HepG2 (cell line): ENCODE measurements around the gene KRTAP9-3.

Experiments
- BHLHE40 ChIP-seq: IDR thresholded peaks from 2 replicates; pipeline ENCODE4 v1.6.1; 2011; ENCODE audit warnings: low read length, improper control_type of control experiment
- CEBPB ChIP-seq: IDR thresholded peaks from 2 replicates; pipeline ENCODE4 v1.6.1; 2011; ENCODE audit warnings: low read depth, low read length, improper control_type of control experiment, borderline replicate concordance
- CTCF ChIP-seq: sonication (generic); formaldehyde crosslinking; IDR thresholded peaks from 2 replicates; pipeline ENCODE4 v1.5.0; 2020; ENCODE audit warnings: mild to moderate bottlenecking, missing genetic modification reagents, moderate library complexity
- POLR2A ChIP-seq, 2 experiments: IDR thresholded peaks; 2 replicates each; pipeline ENCODE4 v1.6.1; 2011; ENCODE audit warnings: low read depth in 2 of 2, low read length in 2 of 2, mild to moderate bottlenecking in 1 of 2, moderate library complexity in 1 of 2; ENCODE audit not compliant: insufficient read depth in 1 of 2
- RBM39 ChIP-seq: fragments of 200-400 bp; formaldehyde crosslinking; IDR thresholded peaks from one replicate; pipeline ENCODE4 v1.6.1; 2018; ENCODE audit warnings: antibody characterized with exemption, mild to moderate bottlenecking, low read depth, low read length; ENCODE audit not compliant: poor library complexity, severe bottlenecking
- SMC3 ChIP-seq: IDR thresholded peaks from 2 replicates; pipeline ENCODE4 v1.6.1; 2011; ENCODE audit warnings: low read length, improper control_type of control experiment
- ZC3H13 ChIP-seq: sonication (generic); formaldehyde crosslinking; IDR thresholded peaks from 2 replicates; pipeline ENCODE4 v1.8.1; 2023; ENCODE audit warnings: mild to moderate bottlenecking, missing genetic modification reagents, moderate library complexity
- ZKSCAN8 ChIP-seq: IDR thresholded peaks from 2 replicates; pipeline ENCODE4 v1.6.1; 2016; ENCODE audit warnings: borderline replicate concordance, missing genetic modification reagents, missing compliant biosample characterization
- ZSCAN31 ChIP-seq: sonication (generic); formaldehyde crosslinking; IDR thresholded peaks from 2 replicates; pipeline ENCODE4 v1.5.0; 2020; ENCODE audit warnings: low read depth, mild to moderate bottlenecking, missing genetic modification reagents

- TF ChIP-seq CEBPB (no peak), ZC3H13 (CRISPR knock-in tag) (no peak), SMC3 (no peak), BHLHE40 (no peak), RBM39 (no peak), CTCF (CRISPR knock-in tag) (no peak), POLR2A (IDR thresholded peaks at IDR 0.05; ENCODE audit: insufficient read depth in 1 of 2, low read depth in 2 of 2, low read length in 2 of 2) (no peak), ZSCAN31 (CRISPR knock-in tag) (no peak), ZKSCAN8 (CRISPR knock-in tag) (no peak)
Observed at GRCh38 chr17:41186872-41187271, 45.4 kb upstream of the KRTAP9-3 start.
